ENCODE data around the gene ABHD16B. TPM values are rescaled to one million over a fixed set of nuclear protein-coding genes. Genes with fewer than 3 reads are reported as not detected.

The ABHD16B gene
- polyA plus RNA-seq, 1 experiment = not detected

DNA sequence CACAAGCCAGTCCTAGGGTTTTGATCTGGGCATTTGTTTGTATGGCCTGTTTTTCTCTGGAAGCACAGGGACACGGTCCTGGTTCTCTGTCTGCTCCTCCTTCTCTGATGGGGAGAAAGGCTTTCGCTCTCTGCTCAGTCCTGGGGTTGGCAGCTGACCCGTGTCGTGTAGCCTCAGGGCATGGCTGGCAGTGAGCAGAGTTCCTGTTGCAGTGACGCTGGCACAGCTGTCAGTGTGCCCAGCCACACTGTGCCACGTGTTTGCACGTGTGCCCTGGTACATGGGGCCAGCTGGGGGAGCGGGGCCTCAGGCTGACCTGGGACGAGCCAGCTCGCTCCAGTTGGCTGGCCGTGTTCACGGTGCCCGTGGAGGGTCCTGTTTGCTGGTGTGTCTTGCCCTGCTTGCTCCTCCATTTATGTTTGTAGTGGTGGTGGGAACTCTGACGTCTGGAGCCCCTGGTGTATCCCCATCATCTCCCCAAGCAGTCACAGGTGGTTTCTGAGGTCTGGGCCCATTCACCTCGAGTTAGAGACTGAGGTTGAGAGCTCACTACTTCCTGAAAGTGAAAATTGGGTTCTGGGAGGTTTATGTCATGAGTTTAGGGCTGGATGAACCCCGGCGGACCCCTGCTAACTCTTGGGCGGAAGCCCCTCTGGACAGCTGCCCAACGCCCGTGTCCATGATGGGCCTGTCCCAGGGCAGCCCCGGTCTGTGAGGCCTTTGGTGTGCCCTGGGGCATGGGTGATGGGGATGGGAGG lies 23.4 kb downstream of the ABHD16B start:
- ChIA-PET CTCF (no interaction called here), POLR2A (interaction anchor here (0.6 kb wide), 1 partner anchor 17 kb away, joined by 3 read pairs; no protein-coding TSS in a partner anchor)
- no peaks in the 10 kb centered on the region for H3K27me3 ChIP-seq (ENCODE audit: control insufficient read depth, insufficient read depth, low read length)
- no peaks in the 10 kb centered on the region; the same call in 1 of the 2 replicates for H3K9me3 ChIP-seq (ENCODE audit: control insufficient read depth, insufficient read depth, low read length)
- H3K27ac ChIP-seq (ENCODE audit: low read depth, low read length) = no peak overlapping the region
- TF ChIP-seq, protein P1, sequence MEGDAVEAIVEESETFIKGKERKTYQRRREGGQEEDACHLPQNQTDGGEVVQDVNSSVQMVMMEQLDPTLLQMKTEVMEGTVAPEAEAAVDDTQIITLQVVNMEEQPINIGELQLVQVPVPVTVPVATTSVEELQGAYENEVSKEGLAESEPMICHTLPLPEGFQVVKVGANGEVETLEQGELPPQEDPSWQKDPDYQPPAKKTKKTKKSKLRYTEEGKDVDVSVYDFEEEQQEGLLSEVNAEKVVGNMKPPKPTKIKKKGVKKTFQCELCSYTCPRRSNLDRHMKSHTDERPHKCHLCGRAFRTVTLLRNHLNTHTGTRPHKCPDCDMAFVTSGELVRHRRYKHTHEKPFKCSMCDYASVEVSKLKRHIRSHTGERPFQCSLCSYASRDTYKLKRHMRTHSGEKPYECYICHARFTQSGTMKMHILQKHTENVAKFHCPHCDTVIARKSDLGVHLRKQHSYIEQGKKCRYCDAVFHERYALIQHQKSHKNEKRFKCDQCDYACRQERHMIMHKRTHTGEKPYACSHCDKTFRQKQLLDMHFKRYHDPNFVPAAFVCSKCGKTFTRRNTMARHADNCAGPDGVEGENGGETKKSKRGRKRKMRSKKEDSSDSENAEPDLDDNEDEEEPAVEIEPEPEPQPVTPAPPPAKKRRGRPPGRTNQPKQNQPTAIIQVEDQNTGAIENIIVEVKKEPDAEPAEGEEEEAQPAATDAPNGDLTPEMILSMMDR (IDR thresholded peaks at IDR 0.05; ENCODE audit: low read depth, low read length) = no peak
- H3K4me3 ChIP-seq (ENCODE audit: low read depth, low read length) = no peak overlapping the region
- no peak for DNase-seq (ENCODE audit: low read depth, low spot score)

DNA sequence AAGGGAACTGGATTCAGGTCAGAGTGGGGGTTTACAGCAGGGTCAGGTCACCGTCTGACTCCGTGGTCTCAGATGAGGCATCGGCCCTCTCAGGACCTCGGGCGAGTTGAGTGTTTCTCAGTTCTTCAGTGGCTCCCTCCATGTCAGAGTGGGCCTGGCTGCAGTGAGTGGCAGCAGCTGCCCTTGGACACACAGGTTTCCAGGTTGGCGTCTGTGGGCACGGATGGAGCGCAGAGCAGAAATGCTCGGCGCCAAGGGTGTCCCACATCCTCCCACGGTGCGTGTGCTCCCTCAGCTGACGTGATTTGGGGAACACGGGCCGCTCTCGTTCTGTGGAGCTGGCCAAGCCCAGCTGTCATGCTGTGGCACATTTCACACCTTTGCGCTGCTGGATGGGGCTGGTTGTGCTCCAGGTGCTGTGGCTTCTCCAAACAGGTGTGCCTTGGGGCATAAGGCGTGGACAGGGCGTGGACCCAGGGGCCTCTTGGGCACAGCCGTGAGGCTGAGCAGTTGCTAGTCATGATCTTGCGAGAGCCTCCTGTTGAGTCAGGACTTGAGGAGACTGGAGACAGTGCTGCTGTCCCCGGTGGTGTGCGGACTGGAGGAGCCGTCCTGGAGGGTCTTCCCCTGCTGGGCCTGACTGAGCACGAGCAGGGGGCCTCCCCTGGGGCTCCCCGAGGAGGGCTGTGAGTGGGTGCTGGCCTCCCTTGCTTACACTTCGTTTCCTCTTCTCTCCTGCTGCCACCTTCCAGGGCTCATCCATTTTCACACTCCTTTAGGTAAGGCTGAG lies 24.2 kb downstream of the ABHD16B start:
- H3K27ac ChIP-seq (ENCODE audit: low read depth, low read length) = no peak overlapping the region
- no peaks in the 10 kb centered on the region; the same call in 1 of the 2 replicates for H3K9me3 ChIP-seq (ENCODE audit: control insufficient read depth, insufficient read depth, low read length)
- TF ChIP-seq, protein P1 (IDR thresholded peaks at IDR 0.05; ENCODE audit: low read depth, low read length) = no peak
- CTCF ChIA-PET = no interaction called here
- H3K27me3 ChIP-seq (ENCODE audit: control insufficient read depth, insufficient read depth, low read length) = no peaks in the 10 kb centered on the region
- H3K4me3 ChIP-seq (ENCODE audit: low read depth, low read length) = no peak overlapping the region
- POLR2A ChIA-PET = interaction anchor here (0.6 kb wide), 1 partner anchor 16 kb away, joined by 3 read pairs; no protein-coding TSS in a partner anchor
- no peak for DNase-seq (ENCODE audit: low read depth, low spot score)

DNA sequence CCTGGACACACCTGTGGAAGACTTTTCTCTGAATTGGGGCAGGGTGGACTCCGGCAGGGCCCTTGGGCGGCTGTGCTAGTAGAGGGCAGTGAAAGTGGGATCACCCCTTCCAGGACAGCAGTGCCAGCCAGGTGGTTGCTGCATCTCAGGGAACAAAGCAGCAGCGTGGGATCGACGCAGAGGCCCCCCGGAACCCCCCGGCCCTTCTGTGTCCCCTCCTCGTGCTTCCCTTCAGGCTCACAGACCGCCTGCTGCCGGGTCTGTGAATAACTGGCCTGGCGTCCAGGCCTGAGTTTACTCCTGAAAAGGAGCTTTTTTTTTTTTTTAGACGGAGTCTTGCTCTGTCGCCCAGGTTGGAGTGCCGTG lies 24.7 kb downstream of the ABHD16B start:
- Histone ChIP-seq H3K27ac (ENCODE audit: low read depth, low read length) (no peak overlapping the region), H3K9me3 (ENCODE audit: control insufficient read depth, insufficient read depth, low read length) (no peaks in the 10 kb centered on the region; the same call in 1 of the 2 replicates), H3K4me3 (ENCODE audit: low read depth, low read length) (no peak overlapping the region), H3K27me3 (ENCODE audit: control insufficient read depth, insufficient read depth, low read length) (no peaks in the 10 kb centered on the region)
- ChIA-PET CTCF (no interaction called here), POLR2A (no interaction called here)
- TF ChIP-seq, protein P1 (IDR thresholded peaks at IDR 0.05; ENCODE audit: low read depth, low read length) = no peak
- DNase-seq (ENCODE audit: low read depth, low spot score) = no peak

DNA sequence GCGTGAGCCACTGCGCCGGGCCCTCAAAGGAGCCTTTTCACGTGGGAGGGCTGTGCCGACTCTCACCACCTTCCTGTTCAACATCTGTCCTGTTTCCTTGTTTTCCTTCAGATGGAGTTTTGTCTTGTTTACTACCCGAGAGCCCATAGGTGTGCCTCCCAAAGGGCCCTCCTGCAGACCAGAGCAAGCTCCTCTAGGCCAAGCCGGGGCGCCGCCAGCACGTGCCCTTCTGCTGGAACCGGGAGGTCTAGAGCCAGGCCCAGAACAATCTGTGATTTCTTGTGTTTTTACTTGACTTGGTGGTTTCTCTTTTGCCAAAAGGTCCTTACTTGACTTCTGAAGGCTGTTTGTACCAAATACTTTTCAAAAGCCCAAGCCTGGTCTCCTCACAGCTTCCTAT lies 25.6 kb downstream of the ABHD16B start:
- H3K27me3 ChIP-seq (ENCODE audit: control insufficient read depth, insufficient read depth, low read length) = no peaks in the 10 kb centered on the region
- CTCF ChIA-PET = interaction anchor here (0.6 kb wide), 1 partner anchor 113 kb away, joined by 5 read pairs; no protein-coding TSS in a partner anchor

More for the DNA sequence above, 25.6 kb downstream of the ABHD16B start:
- no peak for DNase-seq (ENCODE audit: low read depth, low spot score)
- TF ChIP-seq, protein P1 (IDR thresholded peaks at IDR 0.05; ENCODE audit: low read depth, low read length) = no peak
- H3K27ac ChIP-seq (ENCODE audit: low read depth, low read length) = no peak overlapping the region
- POLR2A ChIA-PET = no interaction called here
- no peak overlapping the region for H3K4me3 ChIP-seq (ENCODE audit: low read depth, low read length)
- no peaks in the 10 kb centered on the region; the same call in 1 of the 2 replicates for H3K9me3 ChIP-seq (ENCODE audit: control insufficient read depth, insufficient read depth, low read length)

Data from AG04450 (cell line).